Measurements from ENCODE around the gene PFN2.
"Not testable (repeated sequence)": the region's sequence is repeated elsewhere in the genome, so short reads cannot be mapped to it uniquely, and the experiment has no call there.

PFN2 gene

GRCh38 chr3:149949181-149949580 is 21.5 kb downstream of the PFN2 start:
- Histone ChIP-seq H3K27ac (ENCODE audit: insufficient read depth, low read depth, low read length, poor library complexity, severe bottlenecking) (no peak overlapping the region), H3K4me1 (ENCODE audit: control insufficient read depth, insufficient read depth, low read length) (no peaks in the 10 kb centered on the region), H3K9me3 (ENCODE audit: control insufficient read depth, low read length) (no peaks in the 10 kb centered on the region), H3K4me3 (ENCODE audit: insufficient read depth, low read depth, low read length) (no peak overlapping the region), H3K36me3 (ENCODE audit: control insufficient read depth, insufficient read depth, low read length) (peaks cover 35% of the 10 kb centered on the region), H3K27me3 (ENCODE audit: control insufficient read depth, insufficient read depth, low read length, poor library complexity, severe bottlenecking) (no peaks in the 10 kb centered on the region)
- 100% methylated on average over 2 of the region's 2 CpGs for WGBS, 2 experiments

- Histone ChIP-seq H3K4me1 (ENCODE audit: control insufficient read depth, insufficient read depth, low read length) (no peaks in the 10 kb centered on the region), H3K9me3 (ENCODE audit: control insufficient read depth, low read length) (no peaks in the 10 kb centered on the region), H3K27me3 (ENCODE audit: control insufficient read depth, insufficient read depth, low read length, poor library complexity, severe bottlenecking) (no peaks in the 10 kb centered on the region), H3K27ac (ENCODE audit: insufficient read depth, low read depth, low read length, poor library complexity, severe bottlenecking) (no peak overlapping the region), H3K4me3 (ENCODE audit: insufficient read depth, low read depth, low read length) (no peak overlapping the region), H3K36me3 (ENCODE audit: control insufficient read depth, insufficient read depth, low read length) (peaks cover 24% of the 10 kb centered on the region)
- 96 to 98% methylated on average over 7 of the region's 7 CpGs for WGBS, 2 experiments
These were observed 23.5 kb downstream of the PFN2 start for GRCh38 chr3:149947231-149947630.

GRCh38 chr3:149943966-149944365 is 26.7 kb downstream of the PFN2 start:
- H3K36me3 ChIP-seq (ENCODE audit: control insufficient read depth, insufficient read depth, low read length); H3K27ac ChIP-seq (ENCODE audit: insufficient read depth, low read depth, low read length, poor library complexity, severe bottlenecking); H3K27me3 ChIP-seq (ENCODE audit: control insufficient read depth, insufficient read depth, low read length, poor library complexity, severe bottlenecking); H3K4me3 ChIP-seq (ENCODE audit: insufficient read depth, low read depth, low read length); H3K9me3 ChIP-seq (ENCODE audit: control insufficient read depth, low read length); H3K4me1 ChIP-seq (ENCODE audit: control insufficient read depth, insufficient read depth, low read length): not testable (repeated sequence)
- WGBS, 2 experiments: 92 to 100% methylated on average over 1 to 3 of the region's 3 CpGs

- Histone ChIP-seq H3K27ac (ENCODE audit: insufficient read depth, low read depth, low read length, poor library complexity, severe bottlenecking) (no peak overlapping the region), H3K4me3 (ENCODE audit: insufficient read depth, low read depth, low read length) (no peak overlapping the region), H3K27me3 (ENCODE audit: control insufficient read depth, insufficient read depth, low read length, poor library complexity, severe bottlenecking) (no peaks in the 10 kb centered on the region), H3K36me3 (ENCODE audit: control insufficient read depth, insufficient read depth, low read length) (no peaks in the 10 kb centered on the region), H3K4me1 (ENCODE audit: control insufficient read depth, insufficient read depth, low read length) (no peaks in the 10 kb centered on the region), H3K9me3 (ENCODE audit: control insufficient read depth, low read length) (no peaks in the 10 kb centered on the region)
These were observed 28.3 kb downstream of the PFN2 start for GRCh38 chr3:149942409-149942808.

- H3K27me3 ChIP-seq (ENCODE audit: control insufficient read depth, insufficient read depth, low read length, poor library complexity, severe bottlenecking): no peaks in the 10 kb centered on the region
- no peak overlapping the region for H3K4me3 ChIP-seq (ENCODE audit: insufficient read depth, low read depth, low read length)
- no peaks in the 10 kb centered on the region for H3K9me3 ChIP-seq (ENCODE audit: control insufficient read depth, low read length)
- no peaks in the 10 kb centered on the region for H3K4me1 ChIP-seq (ENCODE audit: control insufficient read depth, insufficient read depth, low read length)
- H3K36me3 ChIP-seq (ENCODE audit: control insufficient read depth, insufficient read depth, low read length): no peaks in the 10 kb centered on the region
- 95 to 100% methylated on average over 1 of the region's 1 CpG for WGBS, 2 experiments
- H3K27ac ChIP-seq (ENCODE audit: insufficient read depth, low read depth, low read length, poor library complexity, severe bottlenecking): no peak overlapping the region
These were observed 28.7 kb downstream of the PFN2 start for GRCh38 chr3:149941946-149942345.

- Histone ChIP-seq H3K27me3 (ENCODE audit: control insufficient read depth, insufficient read depth, low read length, poor library complexity, severe bottlenecking) (no peaks in the 10 kb centered on the region), H3K4me3 (ENCODE audit: insufficient read depth, low read depth, low read length) (no peak overlapping the region)
- WGBS, 2 experiments: 91 to 100% methylated on average over 1 to 2 of the region's 2 CpGs
These were observed 29.5 kb downstream of the PFN2 start for GRCh38 chr3:149941186-149941585.

GRCh38 chr3:149938392-149939055 is 32.2 kb downstream of the PFN2 start:
- H3K27me3 ChIP-seq (ENCODE audit: control insufficient read depth, insufficient read depth, low read length, poor library complexity, severe bottlenecking); H3K36me3 ChIP-seq (ENCODE audit: control insufficient read depth, insufficient read depth, low read length); H3K4me1 ChIP-seq (ENCODE audit: control insufficient read depth, insufficient read depth, low read length); H3K27ac ChIP-seq (ENCODE audit: insufficient read depth, low read depth, low read length, poor library complexity, severe bottlenecking); H3K4me3 ChIP-seq (ENCODE audit: insufficient read depth, low read depth, low read length); H3K9me3 ChIP-seq (ENCODE audit: control insufficient read depth, low read length): not testable (repeated sequence)
- 91 to 94% methylated on average over 2 to 3 of the region's 3 CpGs for WGBS, 2 experiments

More at GRCh38 chr3:149941186-149941585, 29.5 kb downstream of the PFN2 start:
- H3K27ac ChIP-seq (ENCODE audit: insufficient read depth, low read depth, low read length, poor library complexity, severe bottlenecking): no peak overlapping the region
- H3K36me3 ChIP-seq (ENCODE audit: control insufficient read depth, insufficient read depth, low read length): no peaks in the 10 kb centered on the region
- H3K4me1 ChIP-seq (ENCODE audit: control insufficient read depth, insufficient read depth, low read length): no peaks in the 10 kb centered on the region
- H3K9me3 ChIP-seq (ENCODE audit: control insufficient read depth, low read length): no peaks in the 10 kb centered on the region

- Histone ChIP-seq H3K4me1 (ENCODE audit: control insufficient read depth, insufficient read depth, low read length) (no peaks in the 10 kb centered on the region), H3K36me3 (ENCODE audit: control insufficient read depth, insufficient read depth, low read length) (peaks cover 6% of the 10 kb centered on the region), H3K27me3 (ENCODE audit: control insufficient read depth, insufficient read depth, low read length, poor library complexity, severe bottlenecking) (no peaks in the 10 kb centered on the region), H3K9me3 (ENCODE audit: control insufficient read depth, low read length) (no peaks in the 10 kb centered on the region), H3K4me3 (ENCODE audit: insufficient read depth, low read depth, low read length) (no peak overlapping the region), H3K27ac (ENCODE audit: insufficient read depth, low read depth, low read length, poor library complexity, severe bottlenecking) (no peak overlapping the region)
- WGBS, 2 experiments: 44% methylated on average over 7 of the region's 7 CpGs
These were observed 33.9 kb downstream of the PFN2 start for GRCh38 chr3:149936812-149937230.

- Histone ChIP-seq H3K36me3 (ENCODE audit: control insufficient read depth, insufficient read depth, low read length) (peaks cover 6% of the 10 kb centered on the region), H3K4me3 (ENCODE audit: insufficient read depth, low read depth, low read length) (no peak overlapping the region), H3K9me3 (ENCODE audit: control insufficient read depth, low read length) (no peaks in the 10 kb centered on the region), H3K27ac (ENCODE audit: insufficient read depth, low read depth, low read length, poor library complexity, severe bottlenecking) (no peak overlapping the region), H3K4me1 (ENCODE audit: control insufficient read depth, insufficient read depth, low read length) (no peaks in the 10 kb centered on the region), H3K27me3 (ENCODE audit: control insufficient read depth, insufficient read depth, low read length, poor library complexity, severe bottlenecking) (no peaks in the 10 kb centered on the region)
These were observed 36.2 kb downstream of the PFN2 start for GRCh38 chr3:149934524-149934923.

- no peaks in the 10 kb centered on the region for H3K4me1 ChIP-seq (ENCODE audit: control insufficient read depth, insufficient read depth, low read length)
- no peaks in the 10 kb centered on the region for H3K9me3 ChIP-seq (ENCODE audit: control insufficient read depth, low read length)
- H3K27ac ChIP-seq (ENCODE audit: insufficient read depth, low read depth, low read length, poor library complexity, severe bottlenecking): no peak overlapping the region
- H3K4me3 ChIP-seq (ENCODE audit: insufficient read depth, low read depth, low read length): no peak overlapping the region
- peaks cover 6% of the 10 kb centered on the region for H3K36me3 ChIP-seq (ENCODE audit: control insufficient read depth, insufficient read depth, low read length)
- H3K27me3 ChIP-seq (ENCODE audit: control insufficient read depth, insufficient read depth, low read length, poor library complexity, severe bottlenecking): no peaks in the 10 kb centered on the region
These were observed 36.8 kb downstream of the PFN2 start for GRCh38 chr3:149933858-149934257.

- Histone ChIP-seq H3K27me3 (ENCODE audit: control insufficient read depth, insufficient read depth, low read length, poor library complexity, severe bottlenecking) (no peaks in the 10 kb centered on the region), H3K4me3 (ENCODE audit: insufficient read depth, low read depth, low read length) (no peak overlapping the region), H3K36me3 (ENCODE audit: control insufficient read depth, insufficient read depth, low read length) (peaks cover 6% of the 10 kb centered on the region), H3K27ac (ENCODE audit: insufficient read depth, low read depth, low read length, poor library complexity, severe bottlenecking) (no peak overlapping the region), H3K9me3 (ENCODE audit: control insufficient read depth, low read length) (peaks cover 3% of the 10 kb centered on the region), H3K4me1 (ENCODE audit: control insufficient read depth, insufficient read depth, low read length) (no peaks in the 10 kb centered on the region)
- 89 to 100% methylated on average over 1 of the region's 1 CpG for WGBS, 2 experiments
These were observed 37.7 kb downstream of the PFN2 start for GRCh38 chr3:149933008-149933407.
